K562 (cell line): ENCODE data around the gene SOAT1. TPM values are rescaled to one million over a fixed set of nuclear protein-coding genes. Genes with fewer than 3 reads are reported as not detected.
A peak's percentile ranks its signal among the peaks of the same experiment; 100 is the strongest.

Experiments used
- ATAC-seq: fragments of 200-7000 bp; cut with Tn5 transposase; 3 replicates; pipeline ENCODE4 v1.9.1; 2020; ENCODE audit warnings: moderate library complexity
- BruUV-seq: library from RNA; stranded (reverse); fragments of 400-500 nt; replicated peaks from 2 replicates; lab custom pipeline; 2021; lab: Mats Ljungman, UMichigan
- CTCF ChIA-PET: fragments of 300-600 bp; formaldehyde crosslinking; extraction: SDS; loops from one replicate; lab custom pipeline; 2021; ENCODE audit warnings: low intra/inter-chr PET ratio; lab: Yijun Ruan, JAX
- POLR2A ChIA-PET: fragments of 300-600, 350-650 bp; sonication (Branson Sonifier 250); formaldehyde crosslinking; extraction: SDS; loops from one replicate; lab custom pipeline; 2021; ENCODE audit warnings: antibody characterized with exemption, inconsistent platforms; lab: Yijun Ruan, JAX
- DNase-seq, 4 experiments: peaks; one replicate each; pipeline versions ENCODE4 v3.0.0 to v3.0.0-alpha.2; 2011 to 2018; ENCODE audit warnings: low spot score in 3 of 4, mixed read lengths in 3 of 4; ENCODE audit errors: extremely low read depth in 1 of 4
- FAIRE-seq: peaks from 2 replicates; lab custom pipeline; 2011; peaks lifted over from hg19 to GRCh38; lab: Jason Lieb, UNC
- H2AFZ ChIP-seq: 2 replicates; pipeline ENCODE4 v1.6.0; 2011; ENCODE audit warnings: low read depth, low read length, control low read depth, inconsistent platforms
- H3K27ac ChIP-seq: fragments of 200-600 bp; 3 replicates; pipeline ENCODE4 v1.8.0; 2011; ENCODE audit warnings: low read depth, mild to moderate bottlenecking, control low read depth, inconsistent platforms, low read length, moderate library complexity, mixed read lengths; ENCODE audit errors: extremely low read depth
- H3K27me3 ChIP-seq, 2 experiments: fragments of 300-600 bp in 1 of 2; 2 replicates in 1 of 2; 3 replicates in 1 of 2; pipeline versions ENCODE4 v1.6.0 to v1.8.0; 2011; ENCODE audit warnings: inconsistent platforms in 2 of 2, low read length in 2 of 2, mild to moderate bottlenecking in 1 of 2, mixed read lengths in 1 of 2, moderate library complexity in 1 of 2; ENCODE audit not compliant: control insufficient read depth in 2 of 2, insufficient read depth in 2 of 2
- H3K36me3 ChIP-seq: fragments of 300-600 bp; 3 replicates; pipeline ENCODE4 v1.8.0; 2011; ENCODE audit warnings: mild to moderate bottlenecking, low read length, inconsistent platforms; ENCODE audit not compliant: control insufficient read depth, insufficient read depth
- H3K4me1 ChIP-seq, 2 experiments: fragments of 200-600 bp in 1 of 2; replicated peaks in 1 of 2; 2 replicates in 1 of 2; 3 replicates in 1 of 2; pipeline versions ENCODE4 v1.5.1 to v1.8.0; 2011; ENCODE audit warnings: inconsistent platforms in 2 of 2, low read length in 2 of 2, mild to moderate bottlenecking in 1 of 2, mixed read lengths in 1 of 2, moderate library complexity in 1 of 2; ENCODE audit not compliant: control insufficient read depth in 2 of 2, insufficient read depth in 2 of 2
- H3K4me2 ChIP-seq: 2 replicates; pipeline ENCODE4 v1.6.1; 2011; ENCODE audit warnings: low read length, control low read depth, inconsistent platforms, mixed read lengths; ENCODE audit not compliant: insufficient read depth
- H3K4me3 ChIP-seq: fragments of 200-600 bp; sonication (generic), shearing (Covaris generic); 2 replicates; pipeline ENCODE4 v1.5.1; 2016; ENCODE audit warnings: control low read depth, inconsistent platforms
- H3K79me2 ChIP-seq: fragments of 200-600 bp; 3 replicates; pipeline ENCODE4 v1.8.0; 2011; ENCODE audit warnings: low read length, inconsistent platforms; ENCODE audit not compliant: control insufficient read depth, insufficient read depth
- H3K9ac ChIP-seq, 2 experiments: 2 replicates each; pipeline versions ENCODE4 v1.6.0 to v1.6.1; 2011; ENCODE audit warnings: low read depth in 2 of 2, low read length in 2 of 2, control low read depth in 1 of 2, inconsistent platforms in 1 of 2, mild to moderate bottlenecking in 1 of 2, mixed read lengths in 1 of 2; ENCODE audit not compliant: insufficient read depth in 1 of 2
- H3K9me1 ChIP-seq: one replicate; pipeline ENCODE4 v1.6.0; 2011; ENCODE audit warnings: inconsistent platforms, mild to moderate bottlenecking, low read length, moderate library complexity; ENCODE audit not compliant: control insufficient read depth, insufficient read depth
- H3K9me3 ChIP-seq: replicated peaks from 2 replicates; pipeline ENCODE4 v1.5.1; 2011; ENCODE audit warnings: low read depth, low read length, inconsistent platforms; ENCODE audit not compliant: control insufficient read depth, insufficient read depth
- H4K20me1 ChIP-seq: replicated peaks from 2 replicates; pipeline ENCODE4 v1.6.1; 2011; ENCODE audit warnings: low read length, inconsistent platforms, mixed read lengths; ENCODE audit not compliant: control insufficient read depth, insufficient read depth
- CBX3 ChIP-seq, 2 experiments: IDR thresholded peaks; 1 replicate in 1 of 2; 2 replicates in 1 of 2; pipeline ENCODE4 v1.6.1; 2012; ENCODE audit warnings: inconsistent platforms in 2 of 2, low read length in 2 of 2, borderline replicate concordance in 1 of 2, control low read depth in 1 of 2
- CBX5 ChIP-seq: IDR thresholded peaks from 2 replicates; pipeline ENCODE4 v1.6.1; 2014; ENCODE audit warnings: low read depth, borderline replicate concordance
- CEBPB ChIP-seq: fragments of 450-650 bp; IDR thresholded peaks from 2 replicates; pipeline ENCODE4 v1.6.1; 2016; ENCODE audit warnings: missing genetic modification characterization, missing compliant biosample characterization
- KHSRP ChIP-seq: fragments of 450-650 bp; IDR thresholded peaks from 2 replicates; pipeline ENCODE4 v1.6.1; 2017
- RFX1 ChIP-seq: fragments of 450-650 bp; IDR thresholded peaks from 2 replicates; pipeline ENCODE4 v1.6.1; 2016; ENCODE audit warnings: mild to moderate bottlenecking, moderate library complexity
- ZNF75A ChIP-seq: fragments of 450-650 bp; formaldehyde crosslinking; IDR thresholded peaks from 2 replicates; pipeline ENCODE4 v1.4.0; 2020; ENCODE audit warnings: mild to moderate bottlenecking
- WGBS: fragments of 100-300 bp; shearing (Covaris generic); methylation state at CpG from one replicate; pipeline ENCODE4 v1.1.6; 2016; ENCODE audit warnings: low coverage, mixed read lengths; ENCODE audit not compliant: insufficient coverage; ENCODE audit errors: missing lambda C conversion rate; 5-methylcytosine and 5-hydroxymethylcytosine counted together
- in situ Hi-C: fragments of 300-500 bp; cut with MboI; formaldehyde crosslinking; loops from 4 replicates; pipeline ENCODE4 v1.15.0; 2018; ENCODE audit warnings: inconsistent platforms, mixed read lengths
- intact Hi-C: fragments of 100-400 bp; cut with micrococcal nuclease; formaldehyde crosslinking; loops from 2 replicates; pipeline ENCODE4 v1.14.2; 2022
- polyA plus RNA-seq, 8 experiments: library from polyadenylated mRNA; depleted of rRNA in 4 of 8; stranded (reverse) in 5 of 8; unstranded in 3 of 8; fragments of >200 nt; fragmentation: Nextera tagmentation in 2 of 8; fragmentation: Illumina TruSeq in 1 of 8; extraction: Ambion mirVana in 2 of 8; extraction: Trizol in 1 of 8; gene quantifications; 2 replicates each; pipeline versions ENCODE4 v1.2.1 to v1.2.3, GENCODE V29; 2011 to 2014; ENCODE audit warnings: inconsistent platforms in 1 of 8, missing spikeins in 1 of 8
- total RNA-seq, 7 experiments: library from RNA; depleted of rRNA in 6 of 7; stranded (reverse); fragments of >200 nt in 6 of 7; fragmentation: Illumina TruSeq in 2 of 7; extraction: Trizol in 2 of 7; gene quantifications; 2 replicates each; pipeline versions ENCODE4 v1.2.1 to v1.2.3, GENCODE V29; 2011 to 2021; ENCODE audit warnings: low replicate concordance in 1 of 7

The SOAT1 gene
- total and polyA plus RNA-seq, 9 of the 15 experiments (the other 6 are each of a cell fraction or from before 2014, with no cell fraction given) = 5.5 to 29.1 (median 17.3) TPM

- in situ Hi-C loops (no loop called here), intact Hi-C loops (no loop called here)
- Histone ChIP-seq H3K36me3 (no peaks in the 10 kb centered on the region), H3K4me3 (no peak overlapping the region), H3K4me1 (no peaks in the 10 kb centered on the region), H4K20me1 (no peaks in the 10 kb centered on the region), H3K79me2 (no peaks in the 10 kb centered on the region), H2AFZ (no peak overlapping the region), H3K4me2 (no peak overlapping the region), H3K27me3 (no peaks in the 10 kb centered on the region), H3K9ac (no peak overlapping the region), H3K9me3 (no peaks in the 10 kb centered on the region), H3K9me1 (no peaks in the 10 kb centered on the region), H3K27ac (no peak overlapping the region)
- TF ChIP-seq CEBPB (peak; percentile 43; the same call in 1 of the 2 replicates), KHSRP (no peak), ZNF75A (no peak)
- DNase-seq (no peak), FAIRE-seq (no peak), ATAC-seq (no peak)
- POLR2A ChIA-PET = interaction anchor here (1.0 to 1.5 kb wide), 3 partner anchors 13 to 34 kb away, joined by 3 to 4 read pairs (median 3); partner anchors contain the start of gene SOAT1
- WGBS = 30% methylated on average over 3 of the region's 3 CpGs
- BruUV-seq = no TSS peak
- CTCF ChIA-PET = no interaction called here
These were observed 34.1 kb downstream of the SOAT1 start for GRCh38 chr1:179327679-179328078.

- intact Hi-C loops (no loop called here), in situ Hi-C loops (no loop called here)
- WGBS = 63% methylated on average over 2 of the region's 2 CpGs
- H3K9me3 ChIP-seq = no peaks in the 10 kb centered on the region
- H3K9ac ChIP-seq = no peak overlapping the region
- TF ChIP-seq RFX1 = no peak
- 0 out of 2 replicates have a peak, but pooled peaks have one; percentile 64 for TF ChIP-seq CBX5
- TF ChIP-seq CBX3 (IDR thresholded peaks at IDR 0.05; ENCODE audit: borderline replicate concordance in 1 of 2, low read length in 2 of 2) = 0 out of 3 replicates have a peak, but pooled peaks of 1 of the 2 experiments have one; percentile 59
- FAIRE-seq (no peak), DNase-seq (no peak), ATAC-seq (no peak)
- no peaks in the 10 kb centered on the region for H3K79me2 ChIP-seq
- no peak overlapping the region for H3K27ac ChIP-seq
- no peaks in the 10 kb centered on the region for H3K36me3 ChIP-seq
- no peak overlapping the region for H2AFZ ChIP-seq
- H4K20me1 ChIP-seq = no peaks in the 10 kb centered on the region
- no peak overlapping the region for H3K4me3 ChIP-seq
- no peaks in the 10 kb centered on the region for H3K4me1 ChIP-seq
- POLR2A ChIA-PET = no interaction called here
- no peaks in the 10 kb centered on the region for H3K9me1 ChIP-seq
- CTCF ChIA-PET = no interaction called here
- no peak overlapping the region for H3K4me2 ChIP-seq
- BruUV-seq = no TSS peak
- no peaks in the 10 kb centered on the region for H3K27me3 ChIP-seq
These were observed 36.3 kb downstream of the SOAT1 start for GRCh38 chr1:179329862-179330261.
